GM23338 (cell line): ENCODE measurements around the gene PRR4.

Source experiments
- CREB1 ChIP-seq: fragments of 250-450 bp; sonication (Bioruptor Pico); IDR thresholded peaks from 2 replicates; pipeline ENCODE4 v1.5.0; 2020; ENCODE audit warnings: low read depth, mild to moderate bottlenecking, moderate library complexity
- CTCF ChIP-seq, 2 experiments: fragments of 200-600 bp in 1 of 2; sonication (generic) in 1 of 2; conservative IDR thresholded peaks; 2 replicates each; pipeline versions ENCODE4 v1.5.1 to v1.6.1; 2016 to 2017; ENCODE audit warnings: antibody characterized with exemption in 2 of 2, low read depth in 2 of 2, mild to moderate bottlenecking in 2 of 2, moderate library complexity in 1 of 2
- EZH2 ChIP-seq: fragments of 200-600 bp; sonication (generic); IDR thresholded peaks from one replicate; pipeline ENCODE4 v1.8.0; 2017; ENCODE audit warnings: antibody characterized with exemption, mild to moderate bottlenecking, low read depth; ENCODE audit not compliant: unreplicated experiment
- EZH2phosphoT487 ChIP-seq: fragments of 200-600 bp; sonication (generic); IDR thresholded peaks from one replicate; pipeline ENCODE4 v1.8.1; 2018; ENCODE audit warnings: antibody characterized with exemption; ENCODE audit not compliant: unreplicated experiment
- JUNB ChIP-seq: IDR thresholded peaks from one replicate; pipeline ENCODE4 v1.6.1; 2016; ENCODE audit warnings: antibody characterized with exemption; ENCODE audit not compliant: unreplicated experiment
- NANOG ChIP-seq: IDR thresholded peaks from 2 replicates; pipeline ENCODE4 v1.6.1; 2016; ENCODE audit warnings: antibody characterized with exemption, borderline replicate concordance
- POLR2AphosphoS5 ChIP-seq: IDR thresholded peaks from 2 replicates; pipeline ENCODE4 v1.6.1; 2016; ENCODE audit warnings: antibody characterized with exemption, low read depth
- REST ChIP-seq: IDR thresholded peaks from one replicate; pipeline ENCODE4 v1.6.1; 2018; ENCODE audit warnings: antibody characterized with exemption; ENCODE audit not compliant: unreplicated experiment
- STAT1 ChIP-seq: IDR thresholded peaks from one replicate; pipeline ENCODE4 v1.6.1; 2016; ENCODE audit warnings: antibody characterized with exemption; ENCODE audit not compliant: unreplicated experiment
- ZNF114 ChIP-seq: fragments of 250-450 bp; sonication (Bioruptor Pico); IDR thresholded peaks from 2 replicates; pipeline ENCODE4 v1.5.0; 2020; ENCODE audit warnings: mild to moderate bottlenecking, moderate library complexity
- ZNF331 ChIP-seq: fragments of 250-450 bp; sonication (Bioruptor Pico); IDR thresholded peaks from 2 replicates; pipeline ENCODE4 v1.5.0; 2020; ENCODE audit warnings: low read depth, mild to moderate bottlenecking, moderate library complexity
- TF ChIP-seq, protein P1 (sequence below): IDR thresholded peaks from 2 replicates; pipeline ENCODE4 v1.6.1; 2016; ENCODE audit warnings: antibody characterized with exemption

DNA sequence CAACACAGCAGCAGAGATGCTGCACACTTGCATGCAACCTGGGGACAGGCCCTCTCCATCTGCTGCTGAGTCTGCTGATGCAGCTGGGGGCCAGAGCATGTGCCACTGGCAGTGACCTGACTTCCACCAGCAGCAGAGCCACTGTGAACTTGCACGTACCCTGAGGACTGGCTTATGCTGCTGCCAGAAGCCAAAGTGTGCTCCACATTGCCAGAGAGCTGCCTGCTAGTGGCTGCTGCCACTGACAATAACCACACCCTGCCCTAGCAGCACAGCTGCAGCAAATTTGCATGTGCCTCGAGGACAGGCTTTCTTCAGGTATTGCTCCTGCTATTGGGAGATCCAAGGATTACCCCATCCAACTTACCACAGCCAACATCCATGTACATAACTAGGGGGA, 4.5 kb upstream of the PRR4 start:
- TF ChIP-seq REST, result no peak
- TF ChIP-seq EZH2, result no peak
- no peak for TF ChIP-seq ZNF114 (CRISPR knock-in tag)
- no peak for TF ChIP-seq STAT1
- no peak for TF ChIP-seq CTCF (conservative IDR thresholded peaks at IDR 0.05; ENCODE audit: low read depth in 2 of 2)
- no peak for TF ChIP-seq EZH2phosphoT487
- TF ChIP-seq POLR2AphosphoS5, result no peak
- TF ChIP-seq, protein P1, sequence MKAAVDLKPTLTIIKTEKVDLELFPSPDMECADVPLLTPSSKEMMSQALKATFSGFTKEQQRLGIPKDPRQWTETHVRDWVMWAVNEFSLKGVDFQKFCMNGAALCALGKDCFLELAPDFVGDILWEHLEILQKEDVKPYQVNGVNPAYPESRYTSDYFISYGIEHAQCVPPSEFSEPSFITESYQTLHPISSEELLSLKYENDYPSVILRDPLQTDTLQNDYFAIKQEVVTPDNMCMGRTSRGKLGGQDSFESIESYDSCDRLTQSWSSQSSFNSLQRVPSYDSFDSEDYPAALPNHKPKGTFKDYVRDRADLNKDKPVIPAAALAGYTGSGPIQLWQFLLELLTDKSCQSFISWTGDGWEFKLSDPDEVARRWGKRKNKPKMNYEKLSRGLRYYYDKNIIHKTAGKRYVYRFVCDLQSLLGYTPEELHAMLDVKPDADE, result no peak
- no peak for TF ChIP-seq NANOG
- TF ChIP-seq ZNF331 (CRISPR knock-in tag), result no peak
- TF ChIP-seq JUNB, result no peak
- TF ChIP-seq CREB1, result no peak
